Measurements from ENCODE around the gene GLRA1.
A peak's percentile ranks its signal among the peaks of the same experiment; 100 is the strongest.

The GLRA1 gene

GRCh38 chr5:151924564-151925301 lies at the start of gene GLRA1:
GLRA1 (minus strand) TSS chr5:151924851; CDS start chr5:151924549, 302 bp downstream.
- peak; percentile 33 to 65 (median 39) for DNase-seq

- DNase-seq, result no peak
Measured at GRCh38 chr5:151970885-151971284, 46.2 kb upstream of the GLRA1 start.

- DNase-seq, result no peak
Measured at GRCh38 chr5:151967865-151968264, 43.2 kb upstream of the GLRA1 start.

- DNase-seq, result no peak
Measured at GRCh38 chr5:151966046-151966445, 41.4 kb upstream of the GLRA1 start.

- DNase-seq, result no peak
Measured at GRCh38 chr5:151964471-151964870, 39.8 kb upstream of the GLRA1 start.

- DNase-seq, result no peak
Measured at GRCh38 chr5:151961557-151961956, 36.9 kb upstream of the GLRA1 start.

- no peak for DNase-seq
Measured at GRCh38 chr5:151958111-151958510, 33.5 kb upstream of the GLRA1 start.

- no peak for DNase-seq
Measured at GRCh38 chr5:151956725-151957124, 32.1 kb upstream of the GLRA1 start.

GRCh38 chr5:151954255-151954654 lies 29.6 kb upstream of the GLRA1 start:
- no peak for DNase-seq

- DNase-seq, result no peak
Measured at GRCh38 chr5:151953833-151954232, 29.2 kb upstream of the GLRA1 start.

- DNase-seq, result no peak
Measured at GRCh38 chr5:151952238-151952637, 27.6 kb upstream of the GLRA1 start.

GRCh38 chr5:151950706-151951105 lies 26.1 kb upstream of the GLRA1 start:
- DNase-seq, result no peak

GRCh38 chr5:151949701-151950308 lies 25.2 kb upstream of the GLRA1 start:
- no peak for DNase-seq

- DNase-seq, result no peak
Measured at GRCh38 chr5:151949113-151949512, 24.5 kb upstream of the GLRA1 start.

GRCh38 chr5:151947931-151948608 lies 23.4 kb upstream of the GLRA1 start:
- DNase-seq, result no peak

- DNase-seq, result no peak
Measured at GRCh38 chr5:151937851-151938250, 13.2 kb upstream of the GLRA1 start.

- DNase-seq, result no peak
Measured at GRCh38 chr5:151935135-151935695, 10.6 kb upstream of the GLRA1 start.

GRCh38 chr5:151931260-151931659 lies 6.6 kb upstream of the GLRA1 start:
- DNase-seq, result no peak

- no peak for DNase-seq
Measured at GRCh38 chr5:151926188-151926587, 1.5 kb upstream of the GLRA1 start.

GRCh38 chr5:151925340-151925739 lies 689 bp upstream of the GLRA1 start:
- no peak for DNase-seq

- DNase-seq, result peak in 1 of 3 donors; percentile 2
Measured at GRCh38 chr5:151923866-151924476, 680 bp downstream of the GLRA1 start.

GRCh38 chr5:151921916-151922315 lies 2.7 kb downstream of the GLRA1 start:
- no peak for DNase-seq

GRCh38 chr5:151917904-151918303 lies 6.7 kb downstream of the GLRA1 start:
- no peak for DNase-seq

Data from suppressor macrophage treated with lipopolysaccharide for 1 hour (primary cell).